ENCODE data around the gene OLA1. TPM values are rescaled to one million over a fixed set of nuclear protein-coding genes. Genes with fewer than 3 reads are reported as not detected.
A peak's percentile ranks its signal among the peaks of the same experiment; 100 is the strongest.

OLA1 gene
- total RNA-seq, 1 experiment from 2014 or later, result 126 TPM

- Histone ChIP-seq H3K36me3 (ENCODE audit: control insufficient read depth, insufficient read depth, low read length) (no peaks in the 10 kb centered on the region), H3K4me3 (ENCODE audit: low read depth in 2 of 2, low read length in 2 of 2) (no peak overlapping the region), H3K4me1 (ENCODE audit: control insufficient read depth, insufficient read depth, low read length) (no peaks in the 10 kb centered on the region), H3K9me3 (ENCODE audit: control insufficient read depth, insufficient read depth, low read depth, low read length) (no peaks in the 10 kb centered on the region), H3K27me3 (ENCODE audit: control insufficient read depth, insufficient read depth, low read length) (no peaks in the 10 kb centered on the region), H3K27ac (ENCODE audit: low read length) (no peak overlapping the region)
- in situ Hi-C loops (cut with HindIII; ENCODE audit: low pct_unique_long_range_greater_than_20kb, low sequenced_read_pairs), result no loop called here
- ChIA-PET POLR2A (no interaction called here), CTCF (no interaction called here)
- no TSS peak for BruUV-seq (replicated peaks)
- DNase-seq (ENCODE audit: low read depth, low spot score) (no peak), ATAC-seq (no peak)
- intact Hi-C loops (cut with micrococcal nuclease; ENCODE audit: unreplicated experiment), result no loop called here
- TF ChIP-seq REST (IDR thresholded peaks at IDR 0.05; ENCODE audit: insufficient read depth in 1 of 2, low read depth in 2 of 2, low read length in 1 of 2), result no peak
- no peak for TF ChIP-seq CTCF (IDR thresholded peaks at IDR 0.05)
- no peak for TF ChIP-seq TCF7L2 (IDR thresholded peaks at IDR 0.05; ENCODE audit: low read depth, low read length)
- TF ChIP-seq POLR2AphosphoS5 (IDR thresholded peaks at IDR 0.05; ENCODE audit: low read depth, low read length), result no peak
- no peak for TF ChIP-seq SIN3A (IDR thresholded peaks at IDR 0.05; ENCODE audit: borderline replicate concordance, insufficient read depth, low read depth, low read length)
These were observed 153.8 kb downstream of the OLA1 start for GRCh38 chr2:174094542-174094941.

GRCh38 chr2:174090476-174090875 is 157.9 kb downstream of the OLA1 start:
- CTCF ChIA-PET, result no interaction called here
- POLR2A ChIA-PET, result no interaction called here

More at GRCh38 chr2:174090476-174090875, 157.9 kb downstream of the OLA1 start:
- intact Hi-C loops (cut with micrococcal nuclease; ENCODE audit: unreplicated experiment) (no loop called here), in situ Hi-C loops (cut with HindIII; ENCODE audit: low pct_unique_long_range_greater_than_20kb, low sequenced_read_pairs) (no loop called here)
- Histone ChIP-seq H3K9me3 (ENCODE audit: control insufficient read depth, insufficient read depth, low read depth, low read length) (no peaks in the 10 kb centered on the region), H3K27me3 (ENCODE audit: control insufficient read depth, insufficient read depth, low read length) (no peaks in the 10 kb centered on the region), H3K27ac (ENCODE audit: low read length) (no peak overlapping the region), H3K4me1 (ENCODE audit: control insufficient read depth, insufficient read depth, low read length) (no peaks in the 10 kb centered on the region), H3K36me3 (ENCODE audit: control insufficient read depth, insufficient read depth, low read length) (no peaks in the 10 kb centered on the region), H3K4me3 (ENCODE audit: low read depth in 2 of 2, low read length in 2 of 2) (no peak overlapping the region)
- BruUV-seq (replicated peaks), result no TSS peak
- ATAC-seq (no peak), DNase-seq (ENCODE audit: low read depth, low spot score) (no peak)
- TF ChIP-seq TCF7L2 (IDR thresholded peaks at IDR 0.05; ENCODE audit: low read depth, low read length), result no peak
- no peak for TF ChIP-seq POLR2AphosphoS5 (IDR thresholded peaks at IDR 0.05; ENCODE audit: low read depth, low read length)
- 0 out of 2 replicates have a peak, but pooled peaks have one; percentile 5 for TF ChIP-seq CTCF (IDR thresholded peaks at IDR 0.05)
